Hematopoietic multipotent progenitor cell treated with erythropoietin and hydrocortisone succinate and interleukin-3 and kit ligand, for 8 days (in vitro differentiated cells): Measurements from ENCODE around the gene ZSCAN5A.
A peak's percentile ranks its signal among the peaks of the same experiment; 100 is the strongest.
"Not testable (repeated sequence)": the region's sequence is repeated elsewhere in the genome, so short reads cannot be mapped to it uniquely, and the experiment has no call there.

Experiments used
- DNase-seq: peaks from one replicate; pipeline ENCODE4 v3.0.0-alpha.2; 2015

ZSCAN5A gene

DNA sequence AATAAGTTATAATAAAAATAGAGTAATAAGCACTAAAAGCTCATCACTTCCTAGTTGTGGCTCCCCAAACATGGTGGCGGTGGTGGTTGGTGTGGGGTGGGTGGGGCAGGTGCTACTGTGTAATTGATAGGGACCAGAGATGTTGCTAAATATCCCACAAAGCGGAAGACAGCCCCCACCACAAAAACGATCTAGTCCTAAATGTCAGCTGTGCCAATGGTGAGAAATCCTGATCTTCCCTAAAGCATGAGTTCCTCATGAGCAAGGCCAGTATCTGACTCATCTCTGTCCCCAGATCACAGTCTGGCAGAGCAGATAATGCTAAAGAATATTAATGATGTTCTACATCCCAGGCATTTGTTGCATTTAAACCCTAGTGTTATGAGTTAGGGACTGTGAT lies 44.0 kb downstream of the ZSCAN5A start:
- peak; percentile 73 for DNase-seq

DNA sequence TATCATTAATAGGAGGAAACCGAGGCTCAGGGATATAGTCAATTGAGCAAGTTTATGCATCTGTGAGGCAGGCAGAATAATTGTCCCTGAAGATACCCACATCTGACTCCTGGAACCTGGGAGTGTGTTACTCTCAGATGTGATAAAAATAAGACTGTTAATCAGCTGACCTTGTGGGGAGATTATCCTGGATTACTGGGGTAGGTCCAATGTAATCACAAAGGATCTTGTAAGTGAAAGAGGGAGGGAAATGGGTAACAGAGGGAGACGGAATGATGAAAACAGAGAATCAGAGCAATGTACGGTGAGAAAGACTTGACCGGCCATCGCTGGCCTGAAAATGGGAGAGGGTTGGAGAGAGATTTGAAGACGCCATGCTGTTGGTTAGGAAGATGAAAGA lies 45.3 kb downstream of the ZSCAN5A start:
- DNase-seq, result no peak

- no peak for DNase-seq
Measured at GRCh38 chr19:56266051-56266450, 48.6 kb downstream of the ZSCAN5A start.

DNA sequence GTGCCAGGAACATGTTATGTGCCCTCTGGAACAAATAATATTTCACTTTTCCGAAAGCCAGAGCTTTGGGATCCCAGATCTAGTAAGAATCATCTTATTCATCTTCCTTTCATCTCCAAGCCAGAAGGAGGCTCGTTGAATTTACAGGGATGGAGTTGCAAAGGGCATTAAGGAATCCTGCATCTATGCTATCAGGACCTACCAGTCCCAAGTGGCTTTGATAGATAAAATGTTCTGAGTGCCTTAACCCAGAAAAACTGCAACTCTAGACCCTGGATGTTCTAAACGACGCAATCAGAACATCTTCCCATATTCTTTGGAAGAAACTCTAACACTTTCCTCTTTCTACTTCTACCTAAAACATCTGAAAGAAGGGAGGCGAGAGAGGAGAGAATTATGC lies 51.3 kb downstream of the ZSCAN5A start:
- DNase-seq, result peak; percentile 63

GRCh38 chr19:56261932-56262331 lies 52.7 kb downstream of the ZSCAN5A start:
- not testable (repeated sequence) for DNase-seq

DNA sequence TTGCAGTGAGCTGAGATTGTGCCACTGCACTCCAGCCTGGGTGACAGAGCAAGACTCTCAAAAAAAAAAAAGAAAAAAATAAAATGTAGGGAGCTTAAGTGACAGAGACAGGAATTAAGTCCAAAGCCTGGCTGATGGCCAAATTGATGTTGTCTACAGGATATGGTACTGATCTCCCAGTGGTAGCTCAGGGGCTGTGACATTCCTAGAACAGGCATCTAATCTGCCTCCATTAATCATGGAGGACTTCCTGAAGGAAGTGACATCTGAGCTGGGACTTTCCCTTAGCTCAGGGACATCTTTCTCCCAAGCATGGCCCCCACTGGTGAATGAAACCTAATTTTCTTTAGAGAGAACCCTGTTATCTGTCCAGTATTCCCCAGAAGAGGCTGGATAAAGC lies 53.5 kb downstream of the ZSCAN5A start:
- no peak for DNase-seq

GRCh38 chr19:56258272-56258671 lies 56.4 kb downstream of the ZSCAN5A start:
- no peak for DNase-seq

DNA sequence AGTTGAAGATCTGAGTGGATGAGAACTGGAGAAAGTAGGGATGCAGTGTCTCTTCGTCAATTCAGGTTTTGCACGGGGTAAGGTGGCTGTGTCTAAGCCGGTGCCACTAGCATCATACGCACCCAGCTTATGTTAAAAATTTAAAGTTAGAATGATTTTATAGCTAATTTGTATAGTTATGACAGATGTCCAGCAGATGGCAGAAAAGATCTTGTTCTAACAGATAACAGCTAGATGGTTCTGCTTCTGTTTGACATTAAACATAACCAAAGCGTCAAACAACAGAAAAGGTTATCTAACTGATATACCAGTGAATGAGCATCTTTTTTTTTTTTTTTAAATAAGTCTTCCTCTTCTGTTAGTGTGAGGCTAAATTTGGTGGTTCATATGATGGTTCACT lies 60.9 kb downstream of the ZSCAN5A start:
- peak; percentile 86 for DNase-seq

DNA sequence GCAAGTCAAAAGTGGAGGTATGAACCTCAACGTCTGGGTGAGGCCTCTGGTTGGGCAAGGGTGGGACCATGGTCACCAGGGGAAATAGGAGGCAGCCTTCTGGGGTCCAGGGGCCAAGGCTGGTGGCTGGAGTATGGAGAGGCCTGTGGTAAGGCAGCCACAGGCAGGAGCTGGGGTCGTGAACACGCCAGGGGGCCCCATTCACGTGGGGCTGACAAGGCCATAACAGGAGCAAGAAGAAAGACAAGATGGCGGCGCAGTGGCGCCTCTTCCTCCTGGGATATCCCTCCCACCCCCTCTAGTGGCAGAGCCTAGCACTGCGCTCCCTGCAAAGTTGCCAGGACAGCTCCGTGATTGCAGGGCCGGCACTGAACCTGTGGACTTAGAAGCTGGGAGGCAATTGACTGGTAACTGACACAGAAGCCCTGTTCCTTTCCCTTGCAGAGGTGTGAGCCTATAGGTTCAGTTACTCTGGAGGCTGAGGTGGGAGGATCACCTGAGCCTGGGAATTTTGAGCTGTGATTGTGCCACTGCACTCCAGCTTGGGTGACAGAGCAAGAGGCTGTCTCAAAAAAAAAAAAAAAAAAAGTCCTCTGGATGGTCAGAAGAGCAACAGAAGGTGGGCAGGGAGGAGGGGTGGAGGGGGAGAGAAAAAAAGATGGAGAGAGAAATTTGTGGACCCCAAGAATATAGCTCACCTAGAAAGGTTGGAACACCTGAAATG lies 61.8 kb downstream of the ZSCAN5A start:
- DNase-seq, result peak; percentile 84

DNA sequence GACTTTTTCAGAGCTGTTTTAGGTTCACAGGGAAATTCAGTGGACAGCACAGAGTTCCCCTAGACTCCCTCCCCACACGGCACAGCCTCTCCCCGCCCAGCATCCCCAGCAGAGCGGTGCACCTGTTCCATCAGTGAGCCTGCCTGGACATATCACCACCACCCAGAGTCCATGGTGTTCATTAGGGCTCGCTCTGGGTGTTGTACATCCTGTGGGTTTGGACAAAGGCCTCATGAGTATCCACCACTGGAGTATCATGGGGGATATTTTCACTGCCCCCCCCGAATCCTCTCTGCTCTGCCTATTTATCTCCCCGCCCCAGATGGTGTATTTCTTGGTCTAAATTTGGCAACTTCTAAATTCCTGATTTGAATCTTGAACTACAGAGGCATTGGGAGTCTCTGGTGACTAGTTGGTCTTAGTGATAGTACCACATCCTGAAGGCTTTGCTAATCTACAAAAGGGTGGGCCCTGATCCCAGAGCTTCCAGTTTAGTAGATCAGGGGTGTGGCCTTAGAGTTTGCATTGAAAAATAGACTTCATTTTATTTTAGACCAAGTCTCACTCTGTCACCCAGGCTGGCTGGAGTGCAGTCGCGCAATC lies 65.8 kb downstream of the ZSCAN5A start:
- peak; percentile 96 for DNase-seq

- DNase-seq, result not testable (repeated sequence)
Measured at GRCh38 chr19:56245764-56246163, 68.9 kb downstream of the ZSCAN5A start.

- no peak for DNase-seq
Measured at GRCh38 chr19:56245121-56245740, 69.4 kb downstream of the ZSCAN5A start.

- no peak for DNase-seq
Measured at GRCh38 chr19:56223481-56223880, 91.2 kb downstream of the ZSCAN5A start.

GRCh38 chr19:56222901-56223300 lies 91.7 kb downstream of the ZSCAN5A start:
- DNase-seq, result no peak

DNA sequence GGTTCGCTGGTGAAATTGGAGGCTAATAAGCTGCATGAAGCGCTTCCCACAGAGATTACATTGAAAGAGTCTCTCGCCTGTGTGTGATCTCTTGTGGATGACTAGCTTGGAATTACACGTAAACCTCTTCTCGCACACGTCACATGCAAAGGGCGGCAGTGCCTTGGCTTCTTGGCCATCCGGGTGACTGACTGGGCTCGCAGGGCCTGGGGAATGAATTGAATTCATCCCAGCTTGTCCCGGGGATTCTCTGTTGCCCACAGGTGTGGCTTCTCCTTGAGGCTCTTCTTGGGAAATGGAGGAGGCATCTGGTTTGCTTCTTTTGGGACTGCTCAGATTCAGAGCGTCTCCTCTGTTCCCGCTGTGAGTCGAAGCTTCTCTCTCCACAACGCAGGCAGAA lies 92.8 kb downstream of the ZSCAN5A start:
- no peak for DNase-seq

DNA sequence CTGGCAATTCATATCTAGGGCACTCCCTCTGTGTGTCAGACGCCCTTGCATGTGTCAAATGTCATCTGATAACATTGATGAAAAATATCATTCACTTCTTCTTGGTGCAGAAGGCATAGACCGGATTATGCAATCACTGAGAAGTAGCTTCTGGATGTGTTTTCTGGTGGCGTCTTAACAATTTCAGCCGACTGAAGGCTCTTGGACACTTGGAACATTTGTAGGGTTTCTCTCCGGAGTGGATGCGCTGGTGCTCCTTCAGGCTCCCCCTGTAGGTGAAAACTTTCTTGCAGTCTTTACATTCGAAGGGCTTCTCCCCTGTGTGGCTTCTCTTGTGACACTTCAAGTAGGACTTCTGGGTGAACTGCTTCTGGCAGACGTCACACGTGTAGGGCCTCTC lies 93.2 kb downstream of the ZSCAN5A start:
- DNase-seq, result peak; percentile 11

DNA sequence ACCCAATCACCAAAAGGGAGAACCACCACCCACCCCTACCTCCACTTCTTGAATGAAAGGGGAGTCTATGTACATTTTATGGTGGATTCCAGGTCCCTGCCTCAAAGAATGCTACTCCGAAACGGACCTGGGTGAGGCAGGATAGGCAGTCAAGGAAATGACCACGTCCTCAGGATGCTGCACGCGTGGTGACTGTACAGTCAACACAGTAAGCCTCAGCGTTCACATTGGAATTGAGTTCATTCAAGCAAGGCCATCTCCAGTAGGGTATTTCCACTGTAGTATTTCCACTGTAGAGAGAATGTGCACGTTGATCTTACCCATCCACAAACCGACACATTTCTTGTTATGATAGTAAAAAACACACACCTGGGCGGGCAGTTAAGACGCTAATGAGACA lies 95.7 kb downstream of the ZSCAN5A start:
- no peak for DNase-seq

- no peak for DNase-seq
Measured at GRCh38 chr19:56217039-56217949, 97.3 kb downstream of the ZSCAN5A start.

GRCh38 chr19:56211718-56212117 lies 102.9 kb downstream of the ZSCAN5A start:
- DNase-seq, result no peak

DNA sequence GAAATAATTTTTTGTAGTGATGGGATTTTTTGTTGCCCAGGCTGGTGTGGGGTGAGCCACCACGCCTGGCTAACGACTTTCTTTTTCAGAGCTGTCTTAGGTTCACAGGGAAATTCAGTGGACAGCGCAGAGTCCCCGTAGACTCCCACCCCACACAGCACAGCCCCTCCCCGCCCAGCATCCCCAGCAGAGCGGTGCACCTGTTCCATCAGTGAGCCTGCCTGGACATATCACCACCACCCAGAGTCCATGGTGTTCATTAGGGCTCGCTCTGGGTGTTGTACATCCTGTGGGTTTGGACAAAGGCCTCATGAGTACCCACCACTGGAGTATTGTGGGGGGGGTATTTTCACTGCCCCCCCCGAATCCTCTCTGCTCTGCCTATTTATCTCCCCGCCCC lies 104.6 kb downstream of the ZSCAN5A start:
- DNase-seq, result not testable (repeated sequence)

DNA sequence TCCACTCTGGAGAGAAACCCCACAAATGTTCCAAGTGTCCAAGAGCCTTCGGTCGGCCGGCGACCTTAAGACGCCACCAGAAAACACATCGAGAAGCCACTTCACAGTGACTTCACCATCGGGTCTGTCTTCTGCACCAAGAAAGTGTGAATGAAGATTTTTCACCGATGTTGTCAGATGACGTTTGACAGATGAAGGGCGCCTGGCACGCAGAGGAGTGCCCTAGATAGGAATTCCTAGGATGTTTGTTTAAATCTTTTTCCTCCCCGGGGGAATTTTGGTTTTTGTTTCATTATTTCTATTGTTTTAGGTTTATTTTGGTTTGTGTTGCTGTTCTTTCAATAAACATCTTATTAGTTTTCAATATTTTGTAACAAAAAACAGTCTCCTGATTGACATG lies 105.5 kb downstream of the ZSCAN5A start:
- no peak for DNase-seq

GRCh38 chr19:56207581-56207980 lies 107.1 kb downstream of the ZSCAN5A start:
- not testable (repeated sequence) for DNase-seq

GRCh38 chr19:56201973-56202372 lies 112.7 kb downstream of the ZSCAN5A start, which contains the start of gene ZSCAN5C:
Gene ZSCAN5C, plus strand, starts transcription at chr19:56202273. Its CDS starts 3,641 bp downstream, at chr19:56205914.
- no peak for DNase-seq
